Adrenal gland (tissue), 5 donors: Measurements from ENCODE around the gene VDAC1.

Source experiments
- CTCF ChIP-seq, 6 experiments: fragments of 450-650 bp in 4 of 6; fragments of 200-600 bp in 2 of 6; sonication (generic) in 1 of 6; IDR thresholded peaks; 1 replicate in 5 of 6; 2 replicates in 1 of 6; pipeline versions ENCODE4 v1.5.1 to v1.8.0; 2016 to 2021; ENCODE audit warnings: antibody characterized with exemption in 6 of 6, mild to moderate bottlenecking in 2 of 6, moderate library complexity in 1 of 6
- POLR2A ChIP-seq, 2 donors: fragments of 450-650 bp; IDR thresholded peaks; one replicate each; pipeline ENCODE4 v1.6.1; 2017; ENCODE audit warnings: antibody characterized with exemption in 2 of 2, mild to moderate bottlenecking in 2 of 2, moderate library complexity in 1 of 2
- donor health status: DM: no; HTN: no; CAD: no.

- no peak for TF ChIP-seq CTCF (IDR thresholded peaks at IDR 0.05)
- TF ChIP-seq POLR2A (IDR thresholded peaks at IDR 0.05): no peak
Observed at GRCh38 chr5:133947431-133947841, 57.3 kb downstream of the VDAC1 start.
